H9 (cell line): ENCODE results near the gene JAG2. TPM values are rescaled to one million over a fixed set of nuclear protein-coding genes. Genes with fewer than 3 reads are reported as not detected.

Experiments
- DNase-seq: peaks from one replicate; pipeline ENCODE4 v3.0.0-alpha.2; 2017
- H2AFZ ChIP-seq: one replicate; pipeline ENCODE4 v1.6.1; 2013; ENCODE audit warnings: mild to moderate bottlenecking, low read length, control low read depth, moderate library complexity
- H2AK5ac ChIP-seq: 2 replicates; pipeline ENCODE4 v1.6.1; 2013; ENCODE audit warnings: low read length, control low read depth, mixed read lengths; ENCODE audit not compliant: insufficient read length
- H2BK120ac ChIP-seq: one replicate; pipeline ENCODE4 v1.6.1; 2013; ENCODE audit warnings: low read depth, mild to moderate bottlenecking, low read length, control low read depth, inconsistent platforms; ENCODE audit not compliant: poor library complexity, severe bottlenecking
- H2BK12ac ChIP-seq: 2 replicates; pipeline ENCODE4 v1.6.1; 2013; ENCODE audit warnings: low read length, control low read depth, mixed read lengths, low read depth; ENCODE audit not compliant: insufficient read length
- H2BK15ac ChIP-seq: 2 replicates; pipeline ENCODE4 v1.6.1; 2013; ENCODE audit warnings: low read depth, low read length, control low read depth
- H2BK20ac ChIP-seq: one replicate; pipeline ENCODE4 v1.6.1; 2013; ENCODE audit warnings: low read depth, mild to moderate bottlenecking, low read length, control low read depth, inconsistent platforms; ENCODE audit not compliant: poor library complexity, severe bottlenecking
- H2BK5ac ChIP-seq: 2 replicates; pipeline ENCODE4 v1.6.1; 2013; ENCODE audit warnings: low read length, control low read depth, mixed read lengths; ENCODE audit not compliant: insufficient read length
- H3K14ac ChIP-seq: 2 replicates; pipeline ENCODE4 v1.6.1; 2013; ENCODE audit warnings: low read length, control low read depth; ENCODE audit not compliant: insufficient read depth
- H3K18ac ChIP-seq: 2 replicates; pipeline ENCODE4 v1.6.1; 2013; ENCODE audit warnings: low read depth, mild to moderate bottlenecking, mixed read lengths, low read length, control low read depth; ENCODE audit not compliant: insufficient read length
- H3K23ac ChIP-seq: 2 replicates; pipeline ENCODE4 v1.6.1; 2013; ENCODE audit warnings: low read length, control low read depth, mixed read lengths, low read depth; ENCODE audit not compliant: insufficient read length
- H3K23me2 ChIP-seq: 2 replicates; pipeline ENCODE4 v1.6.1; 2013; ENCODE audit warnings: low read depth, mild to moderate bottlenecking, mixed read lengths, low read length, control low read depth; ENCODE audit not compliant: insufficient read length, poor library complexity, severe bottlenecking
- H3K27ac ChIP-seq: 2 replicates; pipeline ENCODE4 v1.5.1; 2013; ENCODE audit warnings: low read length, control low read depth, mixed read lengths, low read depth; ENCODE audit not compliant: insufficient read length
- H3K27me3 ChIP-seq: 2 replicates; pipeline ENCODE4 v1.6.1; 2013; ENCODE audit warnings: low read length, control low read depth, inconsistent platforms; ENCODE audit not compliant: insufficient read depth
- H3K4ac ChIP-seq: 2 replicates; pipeline ENCODE4 v1.6.1; 2013; ENCODE audit warnings: low read depth, mild to moderate bottlenecking, control low read depth, inconsistent platforms, low read length, moderate library complexity
- H3K4me1 ChIP-seq: 2 replicates; pipeline ENCODE4 v1.6.1; 2013; ENCODE audit warnings: low read length, control low read depth, inconsistent platforms; ENCODE audit not compliant: insufficient read depth
- H3K4me2 ChIP-seq: 2 replicates; pipeline ENCODE4 v1.6.1; 2013; ENCODE audit warnings: low read length, control low read depth, mixed read lengths; ENCODE audit not compliant: insufficient read length, insufficient read depth
- H3K56ac ChIP-seq: 2 replicates; pipeline ENCODE4 v1.6.1; 2013; ENCODE audit warnings: low read depth, mild to moderate bottlenecking, mixed read lengths, low read length, control low read depth; ENCODE audit not compliant: insufficient read length
- H3K79me1 ChIP-seq: 2 replicates; pipeline ENCODE4 v1.6.1; 2013; ENCODE audit warnings: low read depth, mild to moderate bottlenecking, moderate library complexity, low read length, control low read depth, inconsistent platforms; ENCODE audit not compliant: insufficient read depth, poor library complexity, severe bottlenecking
- H3K79me2 ChIP-seq: 2 replicates; pipeline ENCODE4 v1.6.1; 2013; ENCODE audit warnings: low read length, control low read depth, inconsistent platforms; ENCODE audit not compliant: insufficient read depth
- H3K9ac ChIP-seq: 2 replicates; pipeline ENCODE4 v1.6.1; 2013; ENCODE audit warnings: low read length, control low read depth, mixed read lengths; ENCODE audit not compliant: insufficient read length; ENCODE audit errors: extremely low read depth
- H3K9me3 ChIP-seq: one replicate; pipeline ENCODE4 v1.6.1; 2013; ENCODE audit warnings: low read depth, low read length, inconsistent platforms; ENCODE audit not compliant: control insufficient read depth
- H3T11ph ChIP-seq: one replicate; pipeline ENCODE4 v1.6.1; 2013; ENCODE audit warnings: mild to moderate bottlenecking, low read length, control low read depth, inconsistent platforms
- H4K20me1 ChIP-seq: one replicate; pipeline ENCODE4 v1.6.1; 2013; ENCODE audit not compliant: control insufficient read depth, insufficient read length, insufficient read depth
- H4K5ac ChIP-seq: 2 replicates; pipeline ENCODE4 v1.6.1; 2013; ENCODE audit warnings: low read depth, mild to moderate bottlenecking, mixed read lengths, low read length, control low read depth; ENCODE audit not compliant: insufficient read length
- H4K8ac ChIP-seq: replicated peaks from 2 replicates; pipeline ENCODE4 v1.6.1; 2013; ENCODE audit warnings: low read length, control low read depth, mixed read lengths, low read depth; ENCODE audit not compliant: insufficient read length
- H4K91ac ChIP-seq: 2 replicates; pipeline ENCODE4 v1.6.1; 2013; ENCODE audit warnings: low read depth, mild to moderate bottlenecking, moderate library complexity, mixed read lengths, low read length, control low read depth; ENCODE audit not compliant: insufficient read length
- H3K27ac Mint-ChIP-seq, 3 experiments: 2 replicates in 2 of 3; 3 replicates in 1 of 3; pipeline ENCODE4 v1.8.0; 2020 to 2021; ENCODE audit warnings: mixed read lengths in 3 of 3, mild to moderate bottlenecking in 1 of 3, moderate library complexity in 1 of 3
- H3K27me3 Mint-ChIP-seq: 2 replicates; pipeline ENCODE4 v1.8.0; 2021; ENCODE audit warnings: low read depth, mild to moderate bottlenecking, moderate library complexity, mixed read lengths
- H3K36me3 Mint-ChIP-seq, 3 experiments: 2 replicates in 2 of 3; 3 replicates in 1 of 3; pipeline ENCODE4 v1.8.0; 2020 to 2021; ENCODE audit warnings: low read depth in 3 of 3, mixed read lengths in 3 of 3; ENCODE audit not compliant: insufficient read depth in 1 of 3
- H3K4me1 Mint-ChIP-seq, 2 experiments: 2 replicates each; pipeline ENCODE4 v1.8.0; 2020; ENCODE audit warnings: mixed read lengths in 2 of 2
- H3K4me3 Mint-ChIP-seq, 2 experiments: 2 replicates in 1 of 2; 3 replicates in 1 of 2; pipeline ENCODE4 v1.8.0; 2020 to 2021; ENCODE audit warnings: mild to moderate bottlenecking in 2 of 2, mixed read lengths in 2 of 2, moderate library complexity in 1 of 2
- H3K9me3 Mint-ChIP-seq, 2 experiments: 2 replicates in 1 of 2; 3 replicates in 1 of 2; pipeline ENCODE4 v1.8.0; 2020; ENCODE audit warnings: mild to moderate bottlenecking in 2 of 2, mixed read lengths in 2 of 2, moderate library complexity in 1 of 2
- WGBS: extraction: QIAGEN DNeasy Blood & Tissue Kit; methylation state at CpG from one replicate; pipeline ENCODE4 v1.1.7; 2013; ENCODE audit warnings: missing lambda C conversion rate, low lambda C conversion rate, mixed read lengths; ENCODE audit not compliant: insufficient read length; ENCODE audit errors: extremely low coverage; 5-methylcytosine and 5-hydroxymethylcytosine counted together
- total RNA-seq: library from RNA; stranded (reverse); gene quantifications from 2 replicates; pipeline ENCODE4 v1.2.1, GENCODE V29; 2021
- TF ChIP-seq, protein P1 (sequence below): fragments of 200-600 bp; sonication (generic); conservative IDR thresholded peaks from 3 replicates; pipeline ENCODE4 v1.8.0; 2021; ENCODE audit warnings: antibody characterized with exemption, mild to moderate bottlenecking

Gene JAG2
- total RNA-seq, 1 experiment from 2014 or later = 11.4 TPM

DNA sequence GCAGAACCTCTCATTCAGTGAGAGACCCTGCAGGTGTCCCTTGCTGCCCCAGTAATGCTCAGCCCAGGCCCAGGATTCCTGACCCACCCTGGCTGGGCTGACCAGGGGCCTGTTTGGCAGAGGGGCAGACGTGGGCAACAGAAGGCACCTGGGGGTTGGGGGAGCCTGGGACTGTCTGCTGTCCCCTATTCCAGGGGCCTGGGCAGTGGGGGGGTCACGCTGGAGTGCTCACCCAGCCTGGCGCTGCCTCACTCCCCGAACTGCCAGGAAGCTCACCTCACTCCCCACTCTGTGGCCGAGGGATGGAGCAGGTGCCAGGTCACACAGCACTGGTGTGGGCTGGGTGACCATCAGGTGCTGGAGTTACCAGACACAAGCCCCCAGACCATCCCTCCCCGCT, 35.1 kb upstream of the JAG2 start:
- TF ChIP-seq, protein P1, sequence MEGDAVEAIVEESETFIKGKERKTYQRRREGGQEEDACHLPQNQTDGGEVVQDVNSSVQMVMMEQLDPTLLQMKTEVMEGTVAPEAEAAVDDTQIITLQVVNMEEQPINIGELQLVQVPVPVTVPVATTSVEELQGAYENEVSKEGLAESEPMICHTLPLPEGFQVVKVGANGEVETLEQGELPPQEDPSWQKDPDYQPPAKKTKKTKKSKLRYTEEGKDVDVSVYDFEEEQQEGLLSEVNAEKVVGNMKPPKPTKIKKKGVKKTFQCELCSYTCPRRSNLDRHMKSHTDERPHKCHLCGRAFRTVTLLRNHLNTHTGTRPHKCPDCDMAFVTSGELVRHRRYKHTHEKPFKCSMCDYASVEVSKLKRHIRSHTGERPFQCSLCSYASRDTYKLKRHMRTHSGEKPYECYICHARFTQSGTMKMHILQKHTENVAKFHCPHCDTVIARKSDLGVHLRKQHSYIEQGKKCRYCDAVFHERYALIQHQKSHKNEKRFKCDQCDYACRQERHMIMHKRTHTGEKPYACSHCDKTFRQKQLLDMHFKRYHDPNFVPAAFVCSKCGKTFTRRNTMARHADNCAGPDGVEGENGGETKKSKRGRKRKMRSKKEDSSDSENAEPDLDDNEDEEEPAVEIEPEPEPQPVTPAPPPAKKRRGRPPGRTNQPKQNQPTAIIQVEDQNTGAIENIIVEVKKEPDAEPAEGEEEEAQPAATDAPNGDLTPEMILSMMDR = no peak
- DNase-seq = no peak
- Mint-ChIP-seq H3K36me3 (no peaks in the 10 kb centered on the region), H3K27me3 (peaks cover 13% of the 10 kb centered on the region), H3K9me3 (no peaks in the 10 kb centered on the region), H3K4me1 (peaks cover 0 to 3% of the 10 kb centered on the region in 2 experiments; a peak in 3 of 4 replicates), H3K4me3 (no peak overlapping the region), H3K27ac (no peak overlapping the region)
- no peaks in the 10 kb centered on the region for H4K20me1 ChIP-seq
- no peaks in the 10 kb centered on the region for H3K79me2 ChIP-seq
- no peak overlapping the region for H3K23ac ChIP-seq
- H3K18ac ChIP-seq = no peak overlapping the region
- no peak overlapping the region for H3K9ac ChIP-seq
- no peaks in the 10 kb centered on the region for H3K23me2 ChIP-seq
- H3T11ph ChIP-seq = no peak overlapping the region
- H2BK5ac ChIP-seq = no peak overlapping the region
- no peak overlapping the region for H2AK5ac ChIP-seq
- no peak overlapping the region for H2BK15ac ChIP-seq
- H3K27ac ChIP-seq = no peak overlapping the region
- H4K8ac ChIP-seq = no peak overlapping the region
- no CpG with 5 or more reads among the region's 6 CpGs for WGBS
- no peak overlapping the region for H2BK12ac ChIP-seq
- no peak overlapping the region for H3K14ac ChIP-seq
- H4K91ac ChIP-seq = no peak overlapping the region
- H3K4me2 ChIP-seq = no peak overlapping the region
- no peaks in the 10 kb centered on the region for H3K4me1 ChIP-seq
- no peak overlapping the region for H3K4ac ChIP-seq
- H2AFZ ChIP-seq = no peak overlapping the region
- H4K5ac ChIP-seq = no peak overlapping the region
- H3K9me3 ChIP-seq = no peaks in the 10 kb centered on the region
- no peak overlapping the region for H2BK120ac ChIP-seq
- H3K56ac ChIP-seq = no peak overlapping the region
- no peaks in the 10 kb centered on the region for H3K27me3 ChIP-seq
- H3K79me1 ChIP-seq = no peaks in the 10 kb centered on the region
- H2BK20ac ChIP-seq = no peak overlapping the region
